Measurements from ENCODE around the gene KSR2.

The KSR2 gene

DNA sequence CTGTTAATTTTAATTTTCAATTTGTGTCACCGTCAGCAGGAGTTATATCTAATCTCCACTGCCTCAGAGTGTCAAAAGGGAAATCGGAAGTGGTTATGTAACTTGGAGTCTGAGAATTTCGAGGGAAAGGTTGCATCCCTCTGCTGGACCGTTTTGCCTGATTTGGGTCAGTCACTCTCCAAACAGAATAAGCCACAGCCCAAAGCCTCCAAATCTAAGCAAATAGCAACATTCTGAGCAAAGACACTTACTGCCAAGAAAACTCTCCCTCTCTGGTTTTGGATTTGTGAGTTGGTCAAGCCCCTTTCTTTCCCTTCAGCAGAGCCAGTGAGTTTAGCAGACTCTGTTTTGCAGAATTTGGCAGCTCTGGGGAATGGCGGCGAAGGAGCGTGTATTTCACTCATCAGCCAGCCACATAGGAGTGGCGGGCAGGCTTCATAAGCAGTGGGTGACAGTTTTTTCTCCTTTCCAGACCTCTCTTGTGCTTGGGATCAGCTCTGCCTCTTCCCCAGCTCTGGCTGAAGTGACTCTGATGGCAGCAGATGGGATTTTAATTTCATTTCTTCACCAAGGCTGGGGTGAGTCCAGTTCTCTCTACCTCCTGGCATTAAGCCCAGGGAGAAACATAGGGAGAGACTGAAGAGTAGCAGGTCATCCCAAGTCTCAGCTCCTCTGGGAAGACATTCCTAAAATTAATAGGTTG, 388.6 kb downstream of the KSR2 start:
- in situ Hi-C loops (cut with MboI; ENCODE audit: low pct_unique_long_range_greater_than_20kb, low sequenced_read_pairs) = no loop called here
- DNase-seq = no peak

GRCh38 chr12:117577122-117577657, 391.6 kb downstream of the KSR2 start:
- in situ Hi-C loops (cut with MboI; ENCODE audit: low pct_unique_long_range_greater_than_20kb, low sequenced_read_pairs) = no loop called here
- DNase-seq = no peak

- DNase-seq = no peak
- in situ Hi-C loops (cut with MboI; ENCODE audit: low pct_unique_long_range_greater_than_20kb, low sequenced_read_pairs) = no loop called here
These were observed 392.7 kb downstream of the KSR2 start for GRCh38 chr12:117576053-117576452.

DNA sequence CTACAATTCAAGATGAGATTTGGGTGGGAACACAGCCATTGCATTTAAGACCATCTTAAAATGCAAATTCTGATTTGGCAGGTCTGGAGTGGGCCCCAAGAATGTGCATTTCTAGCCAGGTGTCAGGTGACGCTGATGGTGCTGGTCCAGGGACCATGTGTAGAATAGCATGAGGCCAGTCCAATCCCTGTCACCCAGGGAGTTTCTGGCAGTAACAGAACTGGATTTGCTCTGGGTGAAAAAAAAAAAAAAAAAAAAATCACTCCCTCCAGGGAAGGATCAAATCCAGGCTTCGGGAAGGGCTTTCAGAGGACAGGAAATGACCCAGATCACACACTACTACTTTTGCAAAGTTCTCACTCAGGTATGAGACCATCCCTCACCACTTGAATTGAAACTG, 394.1 kb downstream of the KSR2 start:
- in situ Hi-C loops (cut with MboI; ENCODE audit: low pct_unique_long_range_greater_than_20kb, low sequenced_read_pairs) = no loop called here
- no peak for DNase-seq

- in situ Hi-C loops (cut with MboI; ENCODE audit: low pct_unique_long_range_greater_than_20kb, low sequenced_read_pairs) = no loop called here
- no peak for DNase-seq
These were observed 396.0 kb downstream of the KSR2 start for GRCh38 chr12:117572755-117573154.

DNA sequence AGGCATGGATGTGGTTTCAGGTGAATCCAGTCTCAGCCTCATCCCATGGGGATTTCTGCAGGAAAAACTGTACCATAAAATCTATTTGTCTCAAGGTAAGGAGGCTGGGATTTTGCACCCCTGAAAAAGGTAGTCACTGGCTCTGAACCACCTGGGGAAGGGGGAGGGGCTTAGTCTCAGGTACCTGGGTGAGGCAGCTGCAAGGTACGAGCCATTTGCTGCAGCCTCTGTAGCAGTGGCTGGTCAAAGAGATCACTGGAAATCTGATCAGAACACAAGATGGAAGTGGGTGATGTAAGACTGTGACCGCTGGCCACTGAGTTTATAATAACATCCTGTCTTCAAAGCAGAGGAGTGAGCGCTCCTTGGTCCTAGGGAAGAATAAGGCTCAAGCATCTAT, 397.5 kb downstream of the KSR2 start:
- in situ Hi-C loops (cut with MboI; ENCODE audit: low pct_unique_long_range_greater_than_20kb, low sequenced_read_pairs) = no loop called here

GRCh38 chr12:117570608-117571007, 398.2 kb downstream of the KSR2 start:
- in situ Hi-C loops (cut with MboI; ENCODE audit: low pct_unique_long_range_greater_than_20kb, low sequenced_read_pairs) = no loop called here
- DNase-seq = no peak

More for the DNA sequence above, 397.5 kb downstream of the KSR2 start:
- no peak for DNase-seq

DNA sequence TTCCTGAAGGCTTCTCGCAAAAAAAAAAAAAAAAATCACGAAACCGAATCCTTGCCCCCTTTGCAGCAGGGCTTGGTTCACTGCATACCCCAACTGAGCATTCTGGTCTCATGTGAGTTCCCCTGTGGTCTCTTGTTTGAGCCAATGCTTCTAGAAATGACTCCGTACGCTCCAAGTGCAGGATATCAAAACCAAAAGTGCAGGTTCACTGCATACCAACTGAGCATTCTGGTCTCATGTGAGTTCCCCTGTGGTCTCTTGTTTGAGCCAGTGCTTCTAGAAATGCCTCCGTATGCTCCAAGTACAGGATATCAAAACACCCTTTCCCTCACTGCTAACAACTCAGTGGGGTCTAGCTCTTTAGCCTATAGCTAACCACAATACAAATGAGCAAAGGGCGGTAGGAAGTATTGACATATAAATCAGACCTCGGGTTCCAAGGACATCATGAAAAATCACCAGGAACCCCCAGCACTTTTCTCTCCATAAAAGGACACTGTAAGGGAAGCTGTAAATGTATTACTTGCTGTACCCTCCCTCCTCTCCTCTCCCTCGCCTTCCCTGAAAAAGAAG, 401.1 kb downstream of the KSR2 start:
- DNase-seq = no peak
- in situ Hi-C loops (cut with MboI; ENCODE audit: low pct_unique_long_range_greater_than_20kb, low sequenced_read_pairs) = no loop called here

GRCh38 chr12:117564881-117565280, 403.9 kb downstream of the KSR2 start:
- in situ Hi-C loops (cut with MboI; ENCODE audit: low pct_unique_long_range_greater_than_20kb, low sequenced_read_pairs) = no loop called here
- no peak for DNase-seq

DNA sequence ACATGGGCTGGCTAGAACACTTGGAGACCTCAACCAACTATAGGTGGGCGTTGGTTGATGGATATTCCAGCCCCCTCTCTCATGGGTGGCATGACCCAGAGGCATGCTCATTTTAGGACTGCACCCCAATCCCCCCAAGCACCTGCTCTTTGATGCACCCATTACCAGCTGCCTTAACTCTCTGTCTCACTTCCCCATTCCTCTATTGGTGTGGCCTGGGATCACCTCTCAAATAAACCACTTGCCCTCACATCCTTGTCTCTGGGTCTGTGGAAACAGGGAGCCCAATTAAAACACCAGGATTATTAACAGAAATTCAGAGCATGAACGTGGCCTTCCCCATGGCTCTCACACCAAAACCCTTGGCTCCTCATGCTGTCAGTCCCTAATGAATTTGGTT, 405.1 kb downstream of the KSR2 start:
- in situ Hi-C loops (cut with MboI; ENCODE audit: low pct_unique_long_range_greater_than_20kb, low sequenced_read_pairs) = no loop called here

GRCh38 chr12:117563007-117563406, 405.8 kb downstream of the KSR2 start:
- no peak for DNase-seq
- in situ Hi-C loops (cut with MboI; ENCODE audit: low pct_unique_long_range_greater_than_20kb, low sequenced_read_pairs) = no loop called here

More for the DNA sequence above, 405.1 kb downstream of the KSR2 start:
- DNase-seq = no peak

DNA sequence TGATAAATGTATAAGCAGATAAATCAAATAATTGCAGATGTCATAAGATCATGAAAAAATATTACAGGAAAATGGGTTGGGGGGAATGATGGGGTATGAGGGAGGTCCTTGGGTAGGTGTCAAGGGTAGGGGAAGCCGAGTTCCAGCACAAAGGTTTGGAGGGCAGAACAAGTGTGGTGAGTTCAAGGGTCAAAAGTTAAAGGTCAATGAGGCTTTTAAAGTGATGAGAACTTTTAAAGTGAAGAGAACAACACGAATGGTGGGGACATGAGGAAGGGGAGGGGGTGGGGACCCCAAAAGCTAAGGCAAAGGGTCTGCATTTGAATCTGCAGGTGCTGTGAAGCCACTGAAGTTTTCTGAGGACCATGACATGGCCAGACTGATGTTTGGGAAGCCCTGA, 406.8 kb downstream of the KSR2 start:
- no peak for DNase-seq
- in situ Hi-C loops (cut with MboI; ENCODE audit: low pct_unique_long_range_greater_than_20kb, low sequenced_read_pairs) = no loop called here

GRCh38 chr12:117559978-117560377, 408.8 kb downstream of the KSR2 start:
- DNase-seq = no peak
- in situ Hi-C loops (cut with MboI; ENCODE audit: low pct_unique_long_range_greater_than_20kb, low sequenced_read_pairs) = no loop called here

DNA sequence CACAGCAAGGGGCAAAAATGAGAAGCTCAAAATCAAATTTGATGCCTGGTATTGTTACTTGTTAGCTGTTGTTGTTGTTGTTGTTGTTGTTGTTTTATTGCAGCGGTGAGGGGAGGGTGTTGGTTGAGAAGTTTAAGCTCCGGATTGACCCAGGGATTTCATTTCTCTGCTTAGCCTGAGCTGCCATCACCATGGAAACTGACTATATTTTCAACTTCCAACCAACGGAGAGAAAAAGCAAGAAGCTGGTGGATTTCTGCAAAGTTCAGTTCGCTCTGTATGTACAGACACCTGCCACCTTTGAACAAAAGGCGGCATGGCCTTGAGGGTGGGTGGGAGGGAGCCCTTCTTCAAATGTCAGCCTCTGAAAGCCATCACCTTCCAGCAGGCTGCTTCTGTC, 412.9 kb downstream of the KSR2 start:
- in situ Hi-C loops (cut with MboI; ENCODE audit: low pct_unique_long_range_greater_than_20kb, low sequenced_read_pairs) = no loop called here
- no peak for DNase-seq

DNA sequence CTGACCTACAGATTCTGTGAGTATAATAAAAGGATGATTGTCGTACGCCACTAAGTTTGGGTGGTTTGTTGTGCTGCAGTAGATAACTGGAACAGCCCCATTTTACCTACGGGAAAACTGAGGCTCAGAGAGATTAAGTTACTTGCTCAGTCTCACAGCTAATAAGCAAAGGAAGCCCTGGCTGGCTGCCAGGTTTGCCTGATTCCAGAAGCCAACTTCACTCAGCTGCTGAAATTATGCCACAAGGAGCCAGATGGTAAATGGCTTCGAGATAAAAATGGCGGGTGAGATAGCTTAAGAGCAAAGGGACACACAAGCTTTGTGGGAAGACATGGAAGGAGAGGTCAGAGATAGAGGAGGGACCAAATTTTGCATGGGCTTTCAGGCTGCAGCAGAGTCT, 415.8 kb downstream of the KSR2 start:
- no peak for DNase-seq
- in situ Hi-C loops (cut with MboI; ENCODE audit: low pct_unique_long_range_greater_than_20kb, low sequenced_read_pairs) = no loop called here

DNA sequence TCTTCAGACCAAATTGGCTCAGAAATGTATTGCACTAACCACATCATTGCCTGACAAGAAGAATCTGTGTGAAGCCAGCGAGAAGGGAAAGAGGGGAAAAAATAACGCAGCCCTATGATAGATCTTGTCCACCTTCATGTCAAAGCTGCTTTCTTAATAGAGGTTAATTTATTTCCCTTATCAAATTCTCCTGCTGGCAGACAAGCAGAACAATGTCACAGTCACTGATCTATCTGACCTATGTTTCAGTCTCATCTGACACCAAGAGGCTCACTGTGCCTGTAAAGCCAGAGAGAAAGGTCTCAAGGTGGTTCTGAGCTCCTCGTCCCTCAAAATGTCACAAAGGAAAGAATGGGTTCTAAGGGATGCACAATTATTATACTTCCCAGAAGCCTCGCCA, 417.1 kb downstream of the KSR2 start:
- no peak for DNase-seq
- in situ Hi-C loops (cut with MboI; ENCODE audit: low pct_unique_long_range_greater_than_20kb, low sequenced_read_pairs) = no loop called here

GRCh38 chr12:117547209-117547608, 421.6 kb downstream of the KSR2 start:
- DNase-seq = no peak
- in situ Hi-C loops (cut with MboI; ENCODE audit: low pct_unique_long_range_greater_than_20kb, low sequenced_read_pairs) = no loop called here

- in situ Hi-C loops (cut with MboI; ENCODE audit: low pct_unique_long_range_greater_than_20kb, low sequenced_read_pairs) = no loop called here
- no peak for DNase-seq
These were observed 423.6 kb downstream of the KSR2 start for GRCh38 chr12:117545216-117545615.

DNA sequence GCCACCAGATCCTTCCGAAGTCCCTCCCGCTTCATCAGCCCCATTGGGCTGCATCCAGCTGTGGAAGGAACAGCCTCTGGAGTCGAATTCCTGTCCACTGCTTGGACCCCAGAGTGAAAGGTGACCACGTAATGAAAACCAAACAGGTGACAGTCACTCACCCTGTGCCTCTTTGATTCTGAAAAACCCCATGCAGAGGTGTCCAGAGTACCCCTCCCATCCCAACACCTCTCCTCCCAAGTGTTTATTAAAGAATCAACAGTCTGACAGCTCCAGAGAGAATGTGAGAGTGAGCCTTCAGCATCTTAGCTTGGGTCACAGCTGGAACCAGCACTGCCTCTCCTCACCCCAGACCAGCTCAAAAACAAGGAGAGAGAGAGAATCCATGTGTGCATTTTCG, 428.8 kb downstream of the KSR2 start:
- in situ Hi-C loops (cut with MboI; ENCODE audit: low pct_unique_long_range_greater_than_20kb, low sequenced_read_pairs) = no loop called here
- no peak for DNase-seq

DNA sequence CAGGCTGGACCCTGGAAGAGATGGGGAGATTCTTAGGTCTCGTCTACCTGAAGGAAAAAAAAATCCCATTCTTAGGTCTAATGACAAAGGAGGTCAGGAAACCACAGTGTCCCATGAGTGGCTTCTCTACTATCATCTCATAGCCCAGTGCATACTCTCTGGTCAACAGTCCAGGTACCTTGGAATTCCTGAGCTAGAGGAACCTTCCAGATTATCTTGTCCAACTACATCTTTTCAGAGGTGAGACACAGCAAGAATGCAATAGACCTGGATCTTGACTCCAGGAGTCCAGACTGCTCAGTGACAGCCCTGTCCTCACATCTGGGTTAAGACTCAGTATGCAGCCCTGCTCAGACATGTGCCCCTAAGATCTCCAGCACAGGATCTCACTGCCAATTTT, 429.9 kb downstream of the KSR2 start:
- DNase-seq = no peak
- in situ Hi-C loops (cut with MboI; ENCODE audit: low pct_unique_long_range_greater_than_20kb, low sequenced_read_pairs) = no loop called here
